IPS-18a (cell line): ENCODE results near the gene OPN1SW.

ENCODE experiments used
- H3K27ac ChIP-seq: one replicate; pipeline ENCODE4 v1.5.1; 2013; ENCODE audit warnings: low read length
- H3K27me3 ChIP-seq: one replicate; pipeline ENCODE4 v1.6.1; 2013; ENCODE audit warnings: mild to moderate bottlenecking, low read length; ENCODE audit not compliant: control insufficient read depth, insufficient read depth
- H3K36me3 ChIP-seq: one replicate; pipeline ENCODE4 v1.6.1; 2013; ENCODE audit warnings: low read depth, low read length; ENCODE audit not compliant: control insufficient read depth
- H3K4me1 ChIP-seq: one replicate; pipeline ENCODE4 v1.6.1; 2013; ENCODE audit warnings: low read depth, low read length; ENCODE audit not compliant: control insufficient read depth
- H3K4me3 ChIP-seq: one replicate; pipeline ENCODE4 v1.5.1; 2013; ENCODE audit warnings: low read length
- H3K9ac ChIP-seq: one replicate; pipeline ENCODE4 v1.6.1; 2013; ENCODE audit warnings: mild to moderate bottlenecking, low read length, moderate library complexity
- H3K9me3 ChIP-seq: one replicate; pipeline ENCODE4 v1.6.1; 2013; ENCODE audit warnings: low read depth, low read length; ENCODE audit not compliant: control insufficient read depth

The OPN1SW gene

GRCh38 chr7:128726059-128726736, 49.4 kb downstream of the OPN1SW start:
- Histone ChIP-seq H3K9me3 (no peaks in the 10 kb centered on the region), H3K9ac (no peak overlapping the region), H3K27me3 (no peaks in the 10 kb centered on the region), H3K27ac (no peak overlapping the region), H3K36me3 (no peaks in the 10 kb centered on the region), H3K4me3 (no peak overlapping the region), H3K4me1 (no peaks in the 10 kb centered on the region)

GRCh38 chr7:128725531-128725930, 50.1 kb downstream of the OPN1SW start:
- H3K4me3 ChIP-seq, result no peak overlapping the region

DNA sequence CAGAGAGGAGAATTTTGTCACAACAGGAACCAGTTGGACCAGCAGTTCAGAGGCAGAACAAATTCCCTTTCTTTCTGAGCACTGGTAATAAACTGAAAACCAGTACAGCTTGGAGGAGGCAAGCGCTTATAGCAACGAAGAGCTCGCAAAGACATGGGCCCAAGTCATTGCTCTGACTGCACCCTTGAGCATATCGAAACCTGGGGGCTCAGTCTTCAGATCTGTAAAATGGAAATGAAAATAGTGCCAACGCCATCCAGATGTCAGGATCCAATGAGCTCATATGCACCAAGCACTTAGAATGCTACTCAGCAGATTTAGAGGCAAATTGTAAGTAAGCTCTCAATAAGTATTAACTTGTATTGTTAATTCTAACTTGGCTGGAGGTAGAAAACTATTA, 50.9 kb downstream of the OPN1SW start:
- Histone ChIP-seq H3K27me3 (no peaks in the 10 kb centered on the region), H3K4me1 (no peaks in the 10 kb centered on the region), H3K9me3 (no peaks in the 10 kb centered on the region), H3K36me3 (no peaks in the 10 kb centered on the region), H3K9ac (no peak overlapping the region), H3K4me3 (no peak overlapping the region), H3K27ac (no peak overlapping the region)

More at GRCh38 chr7:128725531-128725930, 50.1 kb downstream of the OPN1SW start:
- Histone ChIP-seq H3K27ac (no peak overlapping the region), H3K9me3 (no peaks in the 10 kb centered on the region), H3K4me1 (no peaks in the 10 kb centered on the region), H3K9ac (no peak overlapping the region), H3K36me3 (no peaks in the 10 kb centered on the region), H3K27me3 (no peaks in the 10 kb centered on the region)
